GM15510 (cell line): ENCODE results near the gene ANKRD13B.

Experiments
- POLR2A ChIP-seq: IDR thresholded peaks from 3 replicates; pipeline ENCODE4 v1.6.1; 2011; ENCODE audit warnings: borderline replicate concordance; ENCODE audit not compliant: insufficient read length; ENCODE audit errors: extremely low read depth

Gene ANKRD13B

GRCh38 chr17:29640981-29641642 lies 48.2 kb downstream of the ANKRD13B start:
- no peak for TF ChIP-seq POLR2A

DNA sequence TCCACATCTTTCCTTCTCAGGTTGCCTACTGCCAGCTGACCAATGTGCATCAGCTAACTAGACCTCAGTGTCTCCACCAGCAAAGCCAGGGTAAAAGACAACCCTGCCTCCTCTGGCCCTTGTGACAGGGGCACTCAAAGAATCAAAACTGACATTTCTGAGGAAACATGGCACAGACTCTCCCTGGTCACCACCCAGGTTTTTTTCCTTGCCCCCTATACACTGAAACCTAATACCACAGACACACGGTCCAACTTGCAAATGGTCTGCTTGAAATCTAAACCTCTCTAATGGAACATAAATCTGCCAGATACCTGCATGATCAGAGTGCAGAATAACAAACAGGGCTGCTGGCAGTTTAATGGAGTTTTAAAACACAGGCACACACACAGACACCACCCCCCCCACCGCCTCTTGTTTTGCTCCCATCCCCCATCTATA lies 49.3 kb downstream of the ANKRD13B start:
- TF ChIP-seq POLR2A = no peak

- TF ChIP-seq POLR2A = no peak
Observed at GRCh38 chr17:29643817-29644160, 50.9 kb downstream of the ANKRD13B start.

DNA sequence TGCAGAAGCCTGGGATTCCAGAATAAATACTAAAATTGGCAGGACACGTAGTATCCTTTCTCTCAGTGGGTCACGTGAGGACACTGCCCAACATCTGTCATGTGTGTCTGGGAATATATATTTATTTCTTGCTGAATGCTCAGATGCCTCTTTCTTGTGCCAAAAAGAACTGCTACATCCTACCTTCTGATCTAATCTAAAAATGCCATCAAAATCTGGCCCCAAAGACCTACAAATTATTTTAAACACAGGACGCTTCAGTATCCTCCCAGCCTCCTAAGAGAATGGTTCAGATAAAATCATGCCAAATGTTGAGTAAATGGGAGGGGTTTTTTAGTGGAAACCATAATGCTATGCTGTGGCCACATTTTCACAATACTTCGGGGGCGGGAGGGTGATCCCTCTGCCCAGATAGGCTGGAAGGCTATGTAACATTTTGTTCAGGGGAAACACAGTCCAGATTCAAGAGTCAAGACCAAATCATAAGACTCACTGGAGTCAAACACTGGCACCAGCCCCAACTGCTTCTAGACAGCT lies 52.7 kb downstream of the ANKRD13B start:
- no peak for TF ChIP-seq POLR2A

GRCh38 chr17:29648005-29648404 lies 55.1 kb downstream of the ANKRD13B start:
- TF ChIP-seq POLR2A = no peak

DNA sequence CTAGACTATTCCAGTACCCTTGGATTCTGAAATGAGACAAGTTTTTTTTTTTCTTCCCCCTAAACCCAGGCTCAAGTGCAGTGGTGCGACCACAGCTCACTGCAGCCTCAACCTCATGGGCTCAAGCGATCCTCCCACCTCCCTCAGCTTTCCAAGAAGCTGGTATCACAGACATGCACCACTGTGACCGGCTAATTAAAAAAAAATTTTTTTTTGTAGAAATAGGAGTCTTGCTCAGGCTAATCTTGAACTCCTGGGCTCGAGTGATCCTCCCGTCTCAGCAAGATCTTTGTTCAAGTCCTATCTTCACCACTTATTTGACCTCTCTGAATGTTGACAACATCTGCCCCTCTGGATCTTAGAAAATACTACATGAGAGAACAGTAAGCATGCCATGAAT lies 56.4 kb downstream of the ANKRD13B start:
- TF ChIP-seq POLR2A = no peak

DNA sequence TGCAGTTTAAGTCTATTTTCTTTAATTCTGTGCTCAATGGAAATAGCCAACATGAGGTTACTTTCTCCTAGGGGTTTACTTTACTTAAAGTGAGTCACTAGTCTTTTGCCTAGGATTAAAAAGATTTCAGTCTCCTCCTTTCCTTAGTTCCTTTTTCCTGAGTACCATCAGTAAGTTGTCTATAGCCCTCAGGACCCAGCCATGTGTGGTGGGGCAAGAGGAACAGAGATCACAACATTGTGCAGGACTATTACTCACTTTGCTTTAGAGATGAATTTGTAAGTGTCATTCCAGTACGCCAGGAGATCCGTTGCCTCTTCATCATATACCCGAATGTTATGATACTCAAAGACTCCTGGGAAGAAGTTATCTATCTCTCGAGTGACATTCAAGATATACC lies 57.5 kb downstream of the ANKRD13B start:
- TF ChIP-seq POLR2A = no peak

- TF ChIP-seq POLR2A = no peak
Observed at GRCh38 chr17:29652976-29653375, 60.0 kb downstream of the ANKRD13B start.

DNA sequence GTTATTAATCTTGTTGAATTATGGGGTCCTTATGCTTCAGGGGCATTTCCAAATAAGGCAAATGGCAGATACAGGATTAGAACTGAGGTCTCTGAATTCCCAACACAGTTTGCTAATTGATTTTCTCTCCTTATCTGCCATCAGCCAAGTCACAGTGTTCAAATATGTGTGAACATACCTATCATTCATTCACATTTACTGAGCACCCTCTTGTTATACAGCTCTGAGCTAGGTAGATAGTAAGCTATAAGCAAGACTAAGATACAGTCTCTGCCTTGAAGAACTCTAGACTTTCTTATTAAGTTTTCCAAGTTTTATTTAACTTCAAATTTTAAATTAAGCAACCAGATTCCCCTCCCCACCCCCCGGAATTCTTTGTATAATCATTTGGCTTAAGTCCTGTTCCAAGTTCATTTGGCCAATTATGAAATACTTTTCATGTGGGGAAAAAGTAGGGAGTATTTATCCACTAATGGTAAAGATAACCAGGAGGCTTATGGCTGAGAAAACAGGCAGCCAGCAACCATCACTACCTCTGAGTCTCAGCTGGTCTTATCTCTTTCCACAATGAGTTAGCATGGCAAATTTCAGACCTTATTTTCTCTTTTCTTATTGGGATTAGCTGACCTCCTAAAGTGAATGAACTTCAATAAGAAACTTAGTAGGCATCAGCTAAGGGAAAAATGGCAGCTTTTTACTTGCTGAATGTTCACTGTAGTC lies 61.2 kb downstream of the ANKRD13B start:
- TF ChIP-seq POLR2A = no peak

GRCh38 chr17:29655323-29655722 lies 62.4 kb downstream of the ANKRD13B start:
- TF ChIP-seq POLR2A = no peak

- no peak for TF ChIP-seq POLR2A
Observed at GRCh38 chr17:29659155-29659554, 66.2 kb downstream of the ANKRD13B start.

DNA sequence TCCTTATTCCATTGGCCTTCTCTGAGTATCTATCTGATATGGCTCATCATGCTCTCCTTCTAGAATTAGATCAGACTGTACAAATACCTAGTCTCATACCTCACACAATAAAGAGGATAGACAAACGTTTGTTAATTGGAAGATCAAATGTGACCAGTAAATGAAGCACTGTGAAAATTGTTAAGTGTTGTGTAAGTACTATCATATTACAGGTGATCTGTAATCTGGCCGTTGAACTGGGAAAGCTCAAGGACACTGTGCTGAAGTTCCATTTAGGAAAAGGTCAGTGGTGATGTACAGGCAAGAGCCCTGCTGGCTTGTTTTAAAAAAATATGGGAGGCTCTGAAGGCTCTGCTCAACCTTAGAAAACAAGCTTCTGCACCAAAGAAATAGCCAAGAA lies 68.3 kb downstream of the ANKRD13B start:
- TF ChIP-seq POLR2A = no peak

- no peak for TF ChIP-seq POLR2A
Observed at GRCh38 chr17:29663155-29663554, 70.2 kb downstream of the ANKRD13B start.
